NB4 (cell line): ENCODE data around the gene EFCAB6.
A peak's percentile ranks its signal among the peaks of the same experiment; 100 is the strongest.

Source experiments
- DNase-seq: peaks from one replicate; pipeline ENCODE4 v3.0.0; 2010; ENCODE audit warnings: low read depth
- H3K4me3 ChIP-seq: one replicate; pipeline ENCODE4 v1.5.1; 2011; ENCODE audit warnings: mild to moderate bottlenecking, low read depth, low read length, moderate library complexity
- MYC ChIP-seq: IDR thresholded peaks from 2 replicates; pipeline ENCODE4 v1.6.1; 2011; ENCODE audit warnings: low read depth, low read length
- POLR2A ChIP-seq: IDR thresholded peaks from 2 replicates; pipeline ENCODE4 v1.6.1; 2011; ENCODE audit warnings: mild to moderate bottlenecking; ENCODE audit not compliant: insufficient read length; ENCODE audit errors: extremely low read depth
- TF ChIP-seq, protein P1 (sequence below): IDR thresholded peaks from 2 replicates; pipeline ENCODE4 v1.6.1; 2011; ENCODE audit warnings: low read depth, low read length
- TF ChIP-seq, protein P2 (sequence below): IDR thresholded peaks from one replicate; pipeline ENCODE4 v1.5.1; 2012; ENCODE audit warnings: low read depth, low read length

EFCAB6 gene

DNA sequence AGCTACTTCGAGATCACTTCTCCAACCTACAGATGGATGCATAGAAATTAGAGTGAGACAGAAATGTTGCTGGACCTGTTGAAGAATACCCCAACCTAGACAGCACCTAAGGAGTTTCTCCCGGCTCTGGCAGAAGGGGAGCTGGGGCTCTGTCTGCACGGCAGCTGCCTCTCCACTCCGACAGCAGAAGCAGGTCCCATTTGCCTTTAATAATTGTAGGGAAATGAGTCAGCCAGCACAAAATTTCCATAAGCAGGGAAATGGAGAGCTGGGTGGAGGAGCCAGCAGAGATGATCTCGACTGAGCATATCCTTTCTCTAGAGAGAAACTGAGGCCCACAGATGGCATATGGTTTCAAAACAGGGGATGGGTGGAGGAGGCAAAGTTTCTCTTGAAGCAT lies 80.1 kb downstream of the EFCAB6 start:
- no peak overlapping the region for H3K4me3 ChIP-seq
- no peak for DNase-seq
- TF ChIP-seq MYC (no peak), POLR2A (no peak)
- TF ChIP-seq, protein P1, sequence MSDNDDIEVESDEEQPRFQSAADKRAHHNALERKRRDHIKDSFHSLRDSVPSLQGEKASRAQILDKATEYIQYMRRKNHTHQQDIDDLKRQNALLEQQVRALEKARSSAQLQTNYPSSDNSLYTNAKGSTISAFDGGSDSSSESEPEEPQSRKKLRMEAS = no peak
- TF ChIP-seq, protein P2, sequence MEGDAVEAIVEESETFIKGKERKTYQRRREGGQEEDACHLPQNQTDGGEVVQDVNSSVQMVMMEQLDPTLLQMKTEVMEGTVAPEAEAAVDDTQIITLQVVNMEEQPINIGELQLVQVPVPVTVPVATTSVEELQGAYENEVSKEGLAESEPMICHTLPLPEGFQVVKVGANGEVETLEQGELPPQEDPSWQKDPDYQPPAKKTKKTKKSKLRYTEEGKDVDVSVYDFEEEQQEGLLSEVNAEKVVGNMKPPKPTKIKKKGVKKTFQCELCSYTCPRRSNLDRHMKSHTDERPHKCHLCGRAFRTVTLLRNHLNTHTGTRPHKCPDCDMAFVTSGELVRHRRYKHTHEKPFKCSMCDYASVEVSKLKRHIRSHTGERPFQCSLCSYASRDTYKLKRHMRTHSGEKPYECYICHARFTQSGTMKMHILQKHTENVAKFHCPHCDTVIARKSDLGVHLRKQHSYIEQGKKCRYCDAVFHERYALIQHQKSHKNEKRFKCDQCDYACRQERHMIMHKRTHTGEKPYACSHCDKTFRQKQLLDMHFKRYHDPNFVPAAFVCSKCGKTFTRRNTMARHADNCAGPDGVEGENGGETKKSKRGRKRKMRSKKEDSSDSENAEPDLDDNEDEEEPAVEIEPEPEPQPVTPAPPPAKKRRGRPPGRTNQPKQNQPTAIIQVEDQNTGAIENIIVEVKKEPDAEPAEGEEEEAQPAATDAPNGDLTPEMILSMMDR = no peak

DNA sequence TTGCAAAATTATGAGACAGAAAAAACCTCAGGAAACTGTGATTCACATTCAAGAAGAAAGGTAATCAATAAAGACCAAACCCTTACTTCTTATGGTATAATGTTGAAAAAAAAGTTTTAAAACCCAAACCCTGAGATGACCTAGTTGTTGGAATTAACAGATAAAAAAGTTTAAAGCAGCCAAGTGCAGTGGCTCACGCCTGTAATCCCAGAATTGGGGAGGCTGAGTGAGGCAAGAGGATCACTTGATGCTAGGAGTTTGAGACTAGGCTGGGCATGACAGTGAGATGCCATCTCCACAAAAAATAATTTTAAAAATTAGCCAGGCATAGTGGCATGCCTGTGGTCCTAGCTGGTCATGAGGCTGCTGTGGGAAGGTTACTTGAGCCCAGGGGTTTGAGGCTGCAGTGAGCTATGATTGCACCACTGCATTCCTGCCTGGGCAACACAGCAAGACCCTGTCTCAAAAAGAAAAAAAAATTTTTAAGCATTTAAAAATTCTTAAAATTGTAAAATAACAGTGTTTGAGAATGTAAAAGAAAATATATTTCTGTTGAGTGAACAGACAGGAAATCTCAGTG lies 85.1 kb downstream of the EFCAB6 start:
- TF ChIP-seq MYC = no peak
- no peak for TF ChIP-seq POLR2A
- TF ChIP-seq, protein P2 = no peak
- TF ChIP-seq, protein P1 = no peak
- H3K4me3 ChIP-seq = no peak overlapping the region
- DNase-seq = no peak

DNA sequence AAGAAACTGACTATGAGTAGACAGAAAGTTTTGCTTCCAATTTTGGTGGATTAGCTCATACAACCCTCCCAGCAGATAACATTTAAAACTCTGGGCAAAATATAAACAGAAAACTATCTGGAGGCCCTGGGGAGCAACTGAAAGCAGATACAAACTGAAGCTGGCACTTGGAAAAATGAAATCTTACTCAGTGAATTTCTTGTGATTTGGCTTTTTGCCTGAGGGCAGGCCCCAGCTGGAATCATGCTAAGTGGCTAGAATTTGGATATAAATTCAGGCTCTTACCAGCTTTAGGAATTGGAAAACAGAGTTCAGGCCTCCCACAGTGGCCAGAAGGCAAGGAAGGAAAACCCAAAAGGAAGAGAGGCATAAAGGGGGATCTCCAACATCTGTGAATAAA lies 85.8 kb downstream of the EFCAB6 start:
- no peak overlapping the region for H3K4me3 ChIP-seq
- TF ChIP-seq, protein P1 = no peak
- no peak for TF ChIP-seq MYC
- TF ChIP-seq, protein P2 = no peak
- no peak for TF ChIP-seq POLR2A
- DNase-seq = no peak

DNA sequence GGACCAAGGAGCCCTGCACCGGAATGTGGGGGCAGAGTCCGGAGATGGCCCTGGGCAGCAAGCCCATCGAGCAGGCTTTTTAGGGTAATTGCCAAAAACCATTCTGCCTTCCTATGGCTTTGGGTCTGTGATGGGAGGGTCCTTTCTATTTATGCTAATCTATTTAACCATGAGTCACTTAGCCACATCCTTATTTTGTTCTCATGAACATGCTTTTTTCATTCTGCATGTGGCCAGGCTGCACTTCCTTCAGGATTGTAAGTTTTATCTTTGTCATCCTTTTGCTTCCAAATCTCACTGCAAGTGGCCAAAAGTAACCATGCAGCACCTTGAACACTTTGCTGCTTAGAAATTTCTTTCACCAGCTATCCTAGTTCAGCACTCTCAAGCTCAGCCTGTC lies 88.3 kb downstream of the EFCAB6 start:
- H3K4me3 ChIP-seq = no peak overlapping the region
- peak; percentile 52 for DNase-seq
- TF ChIP-seq, protein P2 = no peak
- TF ChIP-seq, protein P1 = peak; percentile 59; the same call in 1 of the 2 replicates

DNA sequence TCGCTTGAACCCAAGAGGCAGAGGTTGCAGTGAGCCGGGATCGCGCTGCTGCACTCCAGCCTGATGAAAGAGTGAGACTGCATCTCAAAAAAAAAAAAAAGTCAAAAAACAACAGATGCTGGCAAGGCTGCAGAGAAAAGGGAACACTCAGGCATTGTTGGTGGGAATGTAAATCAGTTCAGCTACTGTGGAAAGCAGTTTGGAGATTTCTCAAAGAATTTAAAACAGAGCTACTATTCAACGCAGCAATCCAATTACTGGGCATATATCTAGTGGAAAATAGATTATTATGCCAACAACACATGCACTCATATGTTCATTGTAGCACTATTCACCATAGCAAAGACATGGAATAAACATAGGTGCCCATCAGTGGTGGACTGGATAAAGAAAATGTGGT lies 89.7 kb downstream of the EFCAB6 start:
- TF ChIP-seq POLR2A (no peak), MYC (no peak)
- TF ChIP-seq, protein P1 = no peak
- TF ChIP-seq, protein P2 = no peak
- no peak for DNase-seq
- no peak overlapping the region for H3K4me3 ChIP-seq
